Measurements from ENCODE around the gene ARL6IP6.

- TF ChIP-seq RCOR1 (conservative IDR thresholded peaks at IDR 0.05; ENCODE audit: low read depth, low read length) (no peak), NR2C1 (IDR thresholded peaks at IDR 0.05) (no peak), CTCF (IDR thresholded peaks at IDR 0.05 in 2 of 3, conservative IDR thresholded peaks at IDR 0.05 in 1 of 3; ENCODE audit: control insufficient read depth in 2 of 3, extremely low read depth in 1 of 3, insufficient read depth in 1 of 3, low read depth in 3 of 3, low read length in 3 of 3) (no peak), HDAC2 (IDR thresholded peaks at IDR 0.05) (no peak), YBX1 (IDR thresholded peaks at IDR 0.05) (no peak), ATF2 (IDR thresholded peaks at IDR 0.05; ENCODE audit: low read length) (no peak), GABPA (IDR thresholded peaks at IDR 0.05; ENCODE audit: low read depth) (no peak), POLR2AphosphoS5 (IDR thresholded peaks at IDR 0.05; ENCODE audit: low read length) (no peak), NRF1 (conservative IDR thresholded peaks at IDR 0.05; ENCODE audit: low read depth, low read length) (no peak), POLR2A (IDR thresholded peaks at IDR 0.05; ENCODE audit: low read depth, low read length) (no peak), USF1 (IDR thresholded peaks at IDR 0.05; ENCODE audit: borderline replicate concordance, extremely low read length, insufficient read depth, low read depth, low read length) (no peak)
These were observed 44.1 kb upstream of the ARL6IP6 start for GRCh38 chr2:152674334-152674733.
